Dendritic cell treated with granulocyte-macrophage colony-stimulating factor and Interleukin-4, amounts not matched to agents 40 ng/mL and 50 ng/mL, for 4 days (primary cell): ENCODE data around the gene ROBO4.
A peak's percentile ranks its signal among the peaks of the same experiment; 100 is the strongest.

Source experiments
- H3K27ac Mint-ChIP-seq: one replicate; pipeline ENCODE4 v1.8.0; 2022; ENCODE audit warnings: mild to moderate bottlenecking, mixed read lengths
- H3K27me3 Mint-ChIP-seq: one replicate; pipeline ENCODE4 v1.8.0; 2022; ENCODE audit warnings: mild to moderate bottlenecking, mixed read lengths
- H3K36me3 Mint-ChIP-seq: one replicate; pipeline ENCODE4 v1.8.0; 2022; ENCODE audit warnings: low read depth, mixed read lengths
- H3K4me1 Mint-ChIP-seq: one replicate; pipeline ENCODE4 v1.8.0; 2022; ENCODE audit warnings: low read depth, mixed read lengths
- H3K4me3 Mint-ChIP-seq: one replicate; pipeline ENCODE4 v1.8.0; 2022; ENCODE audit warnings: mild to moderate bottlenecking, moderate library complexity, mixed read lengths
- H3K9me3 Mint-ChIP-seq: one replicate; pipeline ENCODE4 v1.8.0; 2022; ENCODE audit warnings: mixed read lengths
- intact Hi-C: fragments of 100-400 bp; cut with micrococcal nuclease; formaldehyde crosslinking; loops from one replicate; pipeline ENCODE4 v1.15.0; 2022

ROBO4 gene

GRCh38 chr11:124930799-124931198 lies 33.1 kb upstream of the ROBO4 start:
- intact Hi-C loops: no loop called here
- no peaks in the 10 kb centered on the region for H3K36me3 Mint-ChIP-seq

GRCh38 chr11:124928942-124929665 lies 31.4 kb upstream of the ROBO4 start:
- no peaks in the 10 kb centered on the region for H3K9me3 Mint-ChIP-seq
- intact Hi-C loops: no loop called here
- no peak overlapping the region for H3K4me3 Mint-ChIP-seq
- H3K4me1 Mint-ChIP-seq: peaks cover 9% of the 10 kb centered on the region
- H3K27ac Mint-ChIP-seq: no peak overlapping the region
- no peaks in the 10 kb centered on the region for H3K36me3 Mint-ChIP-seq
- peaks cover 2% of the 10 kb centered on the region for H3K27me3 Mint-ChIP-seq

More at GRCh38 chr11:124930799-124931198, 33.1 kb upstream of the ROBO4 start:
- Mint-ChIP-seq H3K9me3 (no peaks in the 10 kb centered on the region), H3K27ac (no peak overlapping the region), H3K27me3 (peaks cover 2% of the 10 kb centered on the region), H3K4me1 (peaks cover 9% of the 10 kb centered on the region), H3K4me3 (no peak overlapping the region)

- no peaks in the 10 kb centered on the region for H3K36me3 Mint-ChIP-seq
- H3K27ac Mint-ChIP-seq: no peak overlapping the region
- H3K27me3 Mint-ChIP-seq: peaks cover 36% of the 10 kb centered on the region
- no peaks in the 10 kb centered on the region for H3K4me1 Mint-ChIP-seq
- intact Hi-C loops: no loop called here
- no peaks in the 10 kb centered on the region for H3K9me3 Mint-ChIP-seq
- H3K4me3 Mint-ChIP-seq: no peak overlapping the region
These were observed 25.6 kb upstream of the ROBO4 start for GRCh38 chr11:124923296-124923695.

GRCh38 chr11:124922831-124923230 lies 25.2 kb upstream of the ROBO4 start:
- Mint-ChIP-seq H3K9me3 (no peaks in the 10 kb centered on the region), H3K27ac (no peak overlapping the region), H3K4me3 (no peak overlapping the region), H3K27me3 (peaks cover 36% of the 10 kb centered on the region), H3K36me3 (no peaks in the 10 kb centered on the region), H3K4me1 (no peaks in the 10 kb centered on the region)
- intact Hi-C loops: no loop called here

GRCh38 chr11:124920870-124921609 lies 23.4 kb upstream of the ROBO4 start:
- Mint-ChIP-seq H3K4me1 (no peaks in the 10 kb centered on the region), H3K36me3 (no peaks in the 10 kb centered on the region), H3K27me3 (peaks cover 36% of the 10 kb centered on the region), H3K27ac (no peak overlapping the region), H3K4me3 (peak overlapping the region; percentile 47), H3K9me3 (no peaks in the 10 kb centered on the region)
- intact Hi-C loops: no loop called here

- no peak overlapping the region for H3K27ac Mint-ChIP-seq
- H3K4me1 Mint-ChIP-seq: no peaks in the 10 kb centered on the region
- H3K4me3 Mint-ChIP-seq: no peak overlapping the region
- H3K9me3 Mint-ChIP-seq: no peaks in the 10 kb centered on the region
- peaks cover 36% of the 10 kb centered on the region for H3K27me3 Mint-ChIP-seq
- H3K36me3 Mint-ChIP-seq: no peaks in the 10 kb centered on the region
- intact Hi-C loops: no loop called here
These were observed 22.7 kb upstream of the ROBO4 start for GRCh38 chr11:124920356-124920755.

GRCh38 chr11:124919898-124920297 lies 22.2 kb upstream of the ROBO4 start:
- no peak overlapping the region for H3K4me3 Mint-ChIP-seq
- H3K27ac Mint-ChIP-seq: no peak overlapping the region
- no peaks in the 10 kb centered on the region for H3K9me3 Mint-ChIP-seq
- H3K4me1 Mint-ChIP-seq: no peaks in the 10 kb centered on the region
- H3K27me3 Mint-ChIP-seq: peaks cover 34% of the 10 kb centered on the region
- H3K36me3 Mint-ChIP-seq: no peaks in the 10 kb centered on the region
- intact Hi-C loops: no loop called here

GRCh38 chr11:124918950-124919349 lies 21.3 kb upstream of the ROBO4 start, which contains the start of gene HEPN1:
Gene HEPN1 (plus strand): TSS chr11:124919250.
- H3K4me3 Mint-ChIP-seq: no peak within 1 kb of the TSS
- H3K27me3 Mint-ChIP-seq: peaks cover 32% of the 10 kb centered on the region
- no peaks in the 10 kb centered on the region for H3K9me3 Mint-ChIP-seq
- H3K4me1 Mint-ChIP-seq: no peaks in the 10 kb centered on the region
- H3K36me3 Mint-ChIP-seq: no peaks in the 10 kb centered on the region
- no peak within 1 kb of the TSS for H3K27ac Mint-ChIP-seq
- intact Hi-C loops: no loop called here

GRCh38 chr11:124917115-124917637 lies 19.5 kb upstream of the ROBO4 start:
- intact Hi-C loops: no loop called here
- peaks cover 6% of the 10 kb centered on the region for H3K9me3 Mint-ChIP-seq
- H3K27me3 Mint-ChIP-seq: peaks cover 18% of the 10 kb centered on the region
- H3K36me3 Mint-ChIP-seq: no peaks in the 10 kb centered on the region
- no peaks in the 10 kb centered on the region for H3K4me1 Mint-ChIP-seq
- H3K27ac Mint-ChIP-seq: no peak overlapping the region
- H3K4me3 Mint-ChIP-seq: no peak overlapping the region

- intact Hi-C loops: no loop called here
- Mint-ChIP-seq H3K4me3 (no peak overlapping the region), H3K36me3 (no peaks in the 10 kb centered on the region), H3K4me1 (no peaks in the 10 kb centered on the region), H3K27ac (no peak overlapping the region), H3K27me3 (peaks cover 12% of the 10 kb centered on the region), H3K9me3 (peaks cover 14% of the 10 kb centered on the region)
These were observed 18.7 kb upstream of the ROBO4 start for GRCh38 chr11:124916370-124916710.

- no peaks in the 10 kb centered on the region for H3K4me1 Mint-ChIP-seq
- H3K36me3 Mint-ChIP-seq: no peaks in the 10 kb centered on the region
- H3K4me3 Mint-ChIP-seq: no peak overlapping the region
- no peak overlapping the region for H3K27ac Mint-ChIP-seq
- peaks cover 11% of the 10 kb centered on the region for H3K27me3 Mint-ChIP-seq
- H3K9me3 Mint-ChIP-seq: peaks cover 20% of the 10 kb centered on the region
- intact Hi-C loops: no loop called here
These were observed 18.1 kb upstream of the ROBO4 start for GRCh38 chr11:124915541-124916369.

GRCh38 chr11:124902616-124903015 lies 5.0 kb upstream of the ROBO4 start:
- Mint-ChIP-seq H3K9me3 (no peaks in the 10 kb centered on the region), H3K4me3 (no peak overlapping the region), H3K27ac (no peak overlapping the region), H3K4me1 (peaks cover 7% of the 10 kb centered on the region), H3K27me3 (peaks cover 23% of the 10 kb centered on the region), H3K36me3 (no peaks in the 10 kb centered on the region)
- intact Hi-C loops: no loop called here

GRCh38 chr11:124900464-124900863 lies 2.8 kb upstream of the ROBO4 start:
- Mint-ChIP-seq H3K4me1 (peaks cover 18% of the 10 kb centered on the region), H3K36me3 (no peaks in the 10 kb centered on the region), H3K9me3 (no peaks in the 10 kb centered on the region), H3K27ac (no peak overlapping the region), H3K4me3 (no peak overlapping the region), H3K27me3 (peaks cover 26% of the 10 kb centered on the region)
- intact Hi-C loops: no loop called here
